ENCODE data around the gene SPTBN5. TPM values are rescaled to one million over a fixed set of nuclear protein-coding genes. Genes with fewer than 3 reads are reported as not detected.

SPTBN5 gene
- total RNA-seq, 1 donor from 2014 or later = 2.9 TPM

DNA sequence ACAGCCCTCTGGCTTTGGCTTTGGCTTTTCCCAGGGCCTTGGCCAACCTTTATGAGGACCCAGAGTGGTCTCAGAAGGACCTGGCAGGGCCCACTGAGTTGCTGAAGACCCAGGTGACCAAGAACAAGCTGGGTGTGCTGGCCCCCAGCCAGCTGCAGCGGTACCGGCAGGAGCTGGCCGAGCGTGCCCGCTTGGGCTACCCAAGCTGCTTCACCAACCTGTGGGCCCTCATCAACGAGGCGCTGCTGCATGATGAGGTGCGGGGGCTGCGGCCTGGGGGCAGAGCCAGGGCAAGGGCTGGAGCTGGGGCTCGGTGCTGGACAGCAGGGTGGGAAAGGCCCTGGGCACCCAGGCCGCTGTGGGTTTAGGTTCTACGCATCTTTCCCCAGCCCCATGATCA, 49.0 kb downstream of the SPTBN5 start:
- H3K27ac Mint-ChIP-seq (ENCODE audit: unreplicated experiment) = no peak overlapping the region
- H3K36me3 Mint-ChIP-seq (ENCODE audit: low read depth) = peaks cover 14% of the 10 kb centered on the region
- DNase-seq (ENCODE audit: low spot score) = no peak
- TF ChIP-seq, protein P1, sequence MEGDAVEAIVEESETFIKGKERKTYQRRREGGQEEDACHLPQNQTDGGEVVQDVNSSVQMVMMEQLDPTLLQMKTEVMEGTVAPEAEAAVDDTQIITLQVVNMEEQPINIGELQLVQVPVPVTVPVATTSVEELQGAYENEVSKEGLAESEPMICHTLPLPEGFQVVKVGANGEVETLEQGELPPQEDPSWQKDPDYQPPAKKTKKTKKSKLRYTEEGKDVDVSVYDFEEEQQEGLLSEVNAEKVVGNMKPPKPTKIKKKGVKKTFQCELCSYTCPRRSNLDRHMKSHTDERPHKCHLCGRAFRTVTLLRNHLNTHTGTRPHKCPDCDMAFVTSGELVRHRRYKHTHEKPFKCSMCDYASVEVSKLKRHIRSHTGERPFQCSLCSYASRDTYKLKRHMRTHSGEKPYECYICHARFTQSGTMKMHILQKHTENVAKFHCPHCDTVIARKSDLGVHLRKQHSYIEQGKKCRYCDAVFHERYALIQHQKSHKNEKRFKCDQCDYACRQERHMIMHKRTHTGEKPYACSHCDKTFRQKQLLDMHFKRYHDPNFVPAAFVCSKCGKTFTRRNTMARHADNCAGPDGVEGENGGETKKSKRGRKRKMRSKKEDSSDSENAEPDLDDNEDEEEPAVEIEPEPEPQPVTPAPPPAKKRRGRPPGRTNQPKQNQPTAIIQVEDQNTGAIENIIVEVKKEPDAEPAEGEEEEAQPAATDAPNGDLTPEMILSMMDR (IDR thresholded peaks at IDR 0.05) = no peak
- H3K4me3 Mint-ChIP-seq (ENCODE audit: unreplicated experiment) = no peak overlapping the region
- H3K27me3 Mint-ChIP-seq (ENCODE audit: low read depth) = no peaks in the 10 kb centered on the region
- no peaks in the 10 kb centered on the region for H3K4me1 Mint-ChIP-seq (ENCODE audit: low read depth)
- H3K9me3 Mint-ChIP-seq (ENCODE audit: low read depth) = no peaks in the 10 kb centered on the region

DNA sequence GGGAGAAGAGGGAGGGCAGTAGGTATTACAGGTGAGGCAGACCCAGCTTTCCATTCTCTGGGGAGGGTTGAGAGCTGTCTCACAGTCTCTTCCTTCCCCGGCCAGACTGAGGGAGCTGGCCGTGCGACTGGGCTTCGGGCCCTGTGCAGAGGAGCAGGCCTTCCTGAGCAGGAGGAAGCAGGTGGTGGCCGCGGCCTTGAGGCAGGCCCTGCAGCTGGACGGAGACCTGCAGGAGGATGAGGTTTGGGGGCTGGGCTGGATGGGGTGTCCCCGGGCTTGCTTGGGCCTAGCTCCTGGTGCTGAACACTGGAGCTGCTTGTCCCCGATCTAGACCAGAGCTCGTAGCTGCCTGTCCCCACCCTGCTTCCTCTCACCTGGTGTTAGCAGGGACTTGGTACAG, 50.3 kb downstream of the SPTBN5 start:
- Mint-ChIP-seq H3K4me3 (ENCODE audit: unreplicated experiment) (no peak overlapping the region), H3K9me3 (ENCODE audit: low read depth) (no peaks in the 10 kb centered on the region), H3K36me3 (ENCODE audit: low read depth) (peaks cover 12% of the 10 kb centered on the region), H3K27ac (ENCODE audit: unreplicated experiment) (no peak overlapping the region), H3K27me3 (ENCODE audit: low read depth) (no peaks in the 10 kb centered on the region), H3K4me1 (ENCODE audit: low read depth) (no peaks in the 10 kb centered on the region)
- TF ChIP-seq, protein P1 (IDR thresholded peaks at IDR 0.05) = no peak
- no peak for DNase-seq (ENCODE audit: low spot score)

DNA sequence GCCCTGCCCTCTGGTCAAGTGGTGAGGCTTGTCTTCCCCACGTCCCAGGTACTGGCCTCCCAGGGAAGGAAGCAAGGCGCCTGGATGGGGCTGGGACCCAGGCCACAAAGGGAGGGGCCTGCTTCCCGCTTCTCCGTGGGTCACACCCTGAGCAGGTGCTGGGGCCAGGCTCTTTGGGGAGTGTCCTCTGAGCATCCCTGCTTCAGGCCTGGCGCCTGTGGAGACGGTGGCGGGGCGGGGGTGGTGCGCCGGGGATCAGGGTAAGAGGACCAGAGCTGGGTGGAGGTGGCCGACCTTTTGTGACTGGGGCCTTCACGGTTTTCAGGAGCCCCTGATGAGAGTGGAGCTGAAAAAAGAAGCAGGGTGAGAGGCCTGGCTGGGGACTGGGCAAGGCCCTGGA, 51.6 kb downstream of the SPTBN5 start:
- H3K27me3 Mint-ChIP-seq (ENCODE audit: low read depth) = no peaks in the 10 kb centered on the region
- peaks cover 5% of the 10 kb centered on the region for H3K36me3 Mint-ChIP-seq (ENCODE audit: low read depth)
- no peak overlapping the region for H3K27ac Mint-ChIP-seq (ENCODE audit: unreplicated experiment)
- no peaks in the 10 kb centered on the region for H3K9me3 Mint-ChIP-seq (ENCODE audit: low read depth)
- TF ChIP-seq, protein P1 (IDR thresholded peaks at IDR 0.05) = no peak
- H3K4me1 Mint-ChIP-seq (ENCODE audit: low read depth) = no peaks in the 10 kb centered on the region
- no peak for DNase-seq (ENCODE audit: low spot score)
- H3K4me3 Mint-ChIP-seq (ENCODE audit: unreplicated experiment) = no peak overlapping the region

DNA sequence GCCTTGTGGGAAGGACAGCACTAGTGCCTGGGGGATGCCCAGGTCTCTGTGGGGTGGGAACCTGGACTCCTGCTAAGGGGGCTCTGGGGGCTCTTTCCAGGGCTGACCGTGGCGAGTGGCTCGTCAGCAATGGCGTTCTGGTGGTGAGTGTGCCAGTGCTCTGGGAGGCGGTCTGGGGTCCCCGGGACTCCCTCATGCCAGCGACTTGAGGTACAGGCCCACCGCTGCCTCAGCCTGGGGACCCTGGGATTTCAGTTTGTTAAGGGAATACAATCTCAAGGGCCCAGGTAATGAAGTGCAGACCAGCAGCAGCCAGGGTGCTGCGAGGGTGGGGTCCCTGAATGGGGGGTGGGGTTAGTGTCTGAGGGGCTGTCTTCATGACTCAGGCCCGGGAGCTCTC, 52.7 kb downstream of the SPTBN5 start:
- no peak for DNase-seq (ENCODE audit: low spot score)
- Mint-ChIP-seq H3K4me1 (ENCODE audit: low read depth) (no peaks in the 10 kb centered on the region), H3K4me3 (ENCODE audit: unreplicated experiment) (no peak overlapping the region), H3K27ac (ENCODE audit: unreplicated experiment) (no peak overlapping the region), H3K36me3 (ENCODE audit: low read depth) (peaks cover 3% of the 10 kb centered on the region), H3K27me3 (ENCODE audit: low read depth) (no peaks in the 10 kb centered on the region), H3K9me3 (ENCODE audit: low read depth) (no peaks in the 10 kb centered on the region)
- TF ChIP-seq, protein P1 (IDR thresholded peaks at IDR 0.05) = no peak

DNA sequence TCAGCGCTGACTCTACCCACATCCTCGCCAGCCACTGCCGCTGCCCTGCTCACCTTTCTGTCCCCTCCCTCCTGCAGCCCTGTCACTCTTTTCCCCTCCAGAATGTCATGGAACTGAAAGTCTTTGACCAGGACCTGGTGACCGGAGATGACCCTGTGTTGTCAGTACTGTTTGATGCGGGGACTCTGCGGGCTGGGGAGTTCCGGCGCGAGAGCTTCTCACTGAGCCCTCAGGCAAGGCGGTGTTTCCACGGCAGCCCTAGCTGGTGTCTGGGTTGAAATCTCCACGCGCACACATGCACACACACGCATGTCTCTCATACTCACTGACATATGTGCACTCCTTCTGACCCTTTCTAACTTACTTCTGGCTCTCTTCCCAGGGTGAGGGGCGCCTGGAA, 53.2 kb downstream of the SPTBN5 start:
- no peak overlapping the region for H3K4me3 Mint-ChIP-seq (ENCODE audit: unreplicated experiment)
- peaks cover 1% of the 10 kb centered on the region for H3K36me3 Mint-ChIP-seq (ENCODE audit: low read depth)
- no peaks in the 10 kb centered on the region for H3K9me3 Mint-ChIP-seq (ENCODE audit: low read depth)
- TF ChIP-seq, protein P1 (IDR thresholded peaks at IDR 0.05) = no peak
- H3K27ac Mint-ChIP-seq (ENCODE audit: unreplicated experiment) = no peak overlapping the region
- H3K4me1 Mint-ChIP-seq (ENCODE audit: low read depth) = peaks cover 4% of the 10 kb centered on the region
- H3K27me3 Mint-ChIP-seq (ENCODE audit: low read depth) = no peaks in the 10 kb centered on the region
- no peak for DNase-seq (ENCODE audit: low spot score)
